Fibroblast of skin of left quadriceps (primary cell): ENCODE results near the gene VPS35.
A peak's percentile ranks its signal among the peaks of the same experiment; 100 is the strongest.

Experiments
- DNase-seq, 2 experiments: peaks; one replicate each; pipeline ENCODE4 v3.0.0-alpha.2; 2013; ENCODE audit warnings: low read depth in 2 of 2

VPS35 gene

DNA sequence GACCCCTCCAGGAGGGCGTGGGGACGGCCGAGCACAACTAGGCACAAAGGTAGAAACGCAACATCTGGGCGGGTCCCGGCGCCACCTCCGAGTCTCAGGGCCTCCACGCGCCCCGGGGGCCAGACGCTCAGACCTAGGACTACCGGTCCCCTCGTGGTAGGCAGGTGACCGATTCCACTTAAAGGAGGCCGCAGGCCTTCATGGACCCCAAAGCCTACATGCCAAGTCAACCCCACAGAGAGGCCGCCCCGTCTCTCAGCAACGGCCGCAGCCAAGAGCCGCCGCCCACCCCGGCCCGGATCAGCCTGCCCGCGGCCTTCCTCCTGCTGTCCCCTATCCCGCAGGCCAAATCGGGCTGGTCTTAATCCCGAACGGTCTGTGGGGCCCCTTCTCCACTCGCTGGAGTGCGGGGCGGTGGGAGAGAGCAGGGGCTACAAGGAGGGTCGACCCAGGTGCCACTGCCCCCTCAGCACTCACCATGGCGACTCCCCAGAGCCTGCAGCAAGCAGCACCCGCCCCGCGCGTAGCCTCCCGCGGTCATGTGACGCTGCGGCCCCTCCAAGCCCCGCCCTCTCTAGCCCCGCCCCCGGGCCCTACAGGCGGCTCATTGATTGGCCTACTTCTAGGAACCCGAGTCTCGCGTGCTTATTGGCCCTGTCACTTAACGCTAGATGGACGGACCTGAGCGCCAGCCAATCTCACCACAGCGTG is at the start of gene VPS35:
Gene VPS35 (minus strand): TSS at position 525 of the 711 bp plus-strand sequence. CDS start 45 bp downstream, at position 480.
- DNase-seq: peak; percentile 98

DNA sequence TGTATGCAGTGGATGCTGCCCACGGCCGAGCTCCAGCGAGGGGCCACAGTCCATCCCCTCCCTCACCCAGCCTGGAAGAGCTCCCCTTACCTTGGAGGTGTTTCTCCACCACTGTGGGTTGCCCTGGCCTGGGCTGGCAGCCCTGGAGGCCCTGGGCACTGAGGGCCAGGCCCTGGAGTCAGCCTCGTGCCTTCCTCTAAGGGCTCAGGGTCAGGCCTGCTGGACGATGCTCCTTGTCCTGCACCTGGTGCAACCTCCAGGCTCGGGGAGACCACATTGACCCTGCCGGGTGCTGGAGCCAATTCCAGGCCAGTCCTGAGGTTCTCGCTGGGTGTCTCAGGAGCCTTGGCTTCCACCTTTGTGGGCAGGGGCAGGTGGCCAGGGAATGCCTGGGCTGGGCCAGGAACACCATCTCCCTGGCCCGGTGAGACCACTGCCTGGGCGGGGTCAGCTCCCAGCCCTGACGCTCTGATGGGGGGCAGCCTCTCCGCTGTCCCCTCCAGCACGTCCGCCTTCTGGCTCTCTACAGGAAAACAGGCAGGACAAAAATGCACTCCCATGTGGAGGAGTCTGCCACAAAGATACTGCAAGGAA is 48.7 kb upstream of the VPS35 start:
- no peak for DNase-seq

DNA sequence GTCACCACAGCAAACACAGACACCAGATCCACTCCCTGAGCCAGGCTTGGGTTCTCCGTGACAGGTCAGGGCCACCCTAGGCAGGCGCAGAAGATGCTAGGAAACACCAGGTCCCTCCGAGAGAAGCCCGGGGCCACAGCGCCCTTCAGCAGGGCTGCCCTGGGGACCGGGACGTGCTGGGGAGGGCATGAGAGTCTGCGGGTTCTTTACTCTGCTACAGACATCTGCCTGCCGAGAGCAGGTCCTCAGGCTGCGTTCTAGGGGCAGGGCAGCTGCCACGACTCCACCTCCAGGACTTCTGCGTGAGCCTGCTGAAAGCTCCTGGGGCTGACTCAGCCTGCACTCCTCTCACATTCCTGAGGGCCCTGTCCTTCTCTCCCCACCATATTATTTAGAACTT is 47.7 kb upstream of the VPS35 start:
- no peak for DNase-seq

DNA sequence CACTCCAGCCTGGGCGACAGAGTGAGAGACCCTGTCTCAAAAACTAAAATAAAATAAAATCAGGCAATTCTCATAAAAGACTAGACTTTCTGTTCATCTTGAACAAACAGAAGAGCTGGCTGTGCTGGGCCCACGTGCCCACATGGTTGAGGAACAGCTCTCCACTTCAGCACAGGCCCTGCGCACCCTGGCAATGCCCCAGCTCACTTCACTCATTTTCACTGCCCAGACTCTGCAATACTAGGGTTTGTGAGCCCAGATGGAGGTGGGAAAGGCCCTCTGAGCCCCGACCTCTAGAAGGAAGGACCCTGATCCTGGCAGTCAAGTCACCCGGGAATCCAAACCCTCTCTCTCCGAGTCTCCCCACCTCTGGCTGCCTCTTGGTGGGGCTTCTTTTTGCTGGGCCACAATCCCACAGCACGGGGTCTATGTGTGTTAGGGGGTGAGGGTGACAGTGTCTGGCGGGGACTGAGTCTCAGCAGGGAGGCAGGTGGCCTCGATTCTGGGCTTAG is 44.4 kb upstream of the VPS35 start:
- no peak for DNase-seq

DNA sequence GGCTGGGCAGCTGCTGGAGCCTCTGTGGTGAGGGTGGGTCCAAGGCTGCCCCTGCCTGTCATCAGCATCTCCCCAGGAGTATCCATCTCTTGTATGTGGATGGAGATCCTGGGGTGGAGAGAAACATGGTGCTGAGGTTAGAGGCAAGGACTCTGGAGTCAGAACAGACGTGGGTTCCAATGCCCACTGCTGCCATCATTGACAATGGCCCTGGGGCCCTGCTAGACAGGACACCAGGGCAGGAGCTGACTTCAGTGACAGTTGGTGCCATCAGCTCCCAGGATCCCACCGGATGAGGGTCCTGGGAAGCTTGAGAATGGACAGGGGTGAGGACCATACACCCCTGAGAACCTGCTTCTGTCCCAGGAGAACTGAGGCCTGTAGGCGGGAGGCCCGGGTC is 43.6 kb upstream of the VPS35 start:
- DNase-seq: no peak

DNA sequence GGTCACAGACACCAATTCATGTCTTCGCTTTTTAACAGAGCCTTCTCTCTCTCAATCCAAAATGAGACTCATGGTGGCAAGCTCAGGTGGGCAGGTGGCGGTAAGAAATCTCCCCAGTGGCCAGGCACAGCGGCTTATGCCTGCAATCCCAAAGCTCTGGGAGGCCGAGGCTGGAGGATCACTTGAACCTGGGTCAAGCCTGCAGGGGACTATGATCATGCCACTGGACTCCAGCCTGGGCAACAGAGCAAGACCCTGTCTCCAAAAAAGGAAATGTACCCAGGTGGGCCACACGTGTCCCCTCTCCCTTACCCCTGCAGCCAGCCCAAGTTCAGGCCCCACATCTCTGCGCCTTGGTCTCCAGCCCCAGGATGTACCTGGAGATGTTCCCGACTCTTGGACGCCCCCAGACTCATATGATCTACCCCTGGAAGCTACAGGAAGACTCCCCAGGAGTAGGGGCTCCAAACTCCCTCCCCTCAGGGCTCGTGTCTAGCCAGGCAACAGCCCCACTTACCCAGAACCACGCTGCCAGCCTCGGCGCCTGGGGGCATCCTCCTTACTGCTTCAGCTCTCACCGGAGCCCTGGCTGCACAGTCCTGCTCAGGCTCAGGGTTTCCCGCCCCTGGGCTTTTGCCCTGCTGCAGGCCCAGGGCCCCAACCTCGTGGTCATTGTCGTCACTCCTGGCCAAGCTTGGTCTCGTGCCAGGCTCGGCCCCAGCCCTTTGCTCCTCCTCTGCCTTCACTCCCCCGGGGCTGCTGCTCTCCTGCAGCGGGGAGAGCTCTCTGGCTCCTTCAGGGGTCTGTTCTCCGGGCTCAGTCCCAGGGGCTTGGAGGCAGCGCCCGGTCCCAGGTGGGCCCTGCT is 42.9 kb upstream of the VPS35 start:
- DNase-seq: no peak

DNA sequence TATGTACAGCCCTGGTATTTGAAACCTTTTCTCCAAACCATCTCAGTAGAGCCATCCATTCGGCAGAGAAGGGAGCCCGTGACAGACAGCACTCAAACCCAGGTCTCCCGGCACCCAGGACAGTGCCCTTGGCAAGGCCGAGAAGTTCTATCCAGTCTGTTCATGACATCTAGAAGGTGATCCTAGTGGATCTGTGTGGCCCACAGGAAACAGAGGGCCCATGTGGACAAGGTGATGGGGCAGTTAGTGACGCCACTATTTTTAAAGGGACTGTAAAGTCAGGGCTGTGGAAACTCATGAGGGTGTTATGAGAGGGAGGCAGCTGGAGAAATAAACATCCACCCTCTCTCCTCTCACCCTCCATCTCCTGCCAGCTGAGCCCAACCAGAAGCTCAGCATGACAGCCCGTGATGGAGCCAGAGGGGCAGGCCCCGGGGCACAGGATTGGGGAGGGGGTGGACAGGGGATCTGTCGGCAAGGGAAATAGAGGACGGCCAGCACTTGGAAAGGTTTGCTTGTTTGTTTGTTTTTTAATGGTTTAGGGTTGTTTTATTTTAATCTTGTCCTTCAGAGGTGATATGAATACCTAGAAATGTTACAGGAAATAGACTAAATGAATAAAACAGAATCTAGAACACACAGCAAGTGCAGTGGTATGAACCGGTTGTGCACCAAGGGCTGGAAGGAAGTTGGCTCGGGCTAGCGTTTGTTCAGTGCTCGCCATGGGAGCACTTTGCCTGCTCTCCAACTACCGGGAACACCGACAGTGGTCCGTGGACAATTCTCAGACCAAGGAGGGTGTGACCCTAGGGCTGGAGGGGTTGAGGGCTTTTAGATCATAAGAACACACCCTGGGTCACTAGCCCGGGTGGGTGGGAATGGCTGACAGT is 42.1 kb upstream of the VPS35 start:
- no peak for DNase-seq

DNA sequence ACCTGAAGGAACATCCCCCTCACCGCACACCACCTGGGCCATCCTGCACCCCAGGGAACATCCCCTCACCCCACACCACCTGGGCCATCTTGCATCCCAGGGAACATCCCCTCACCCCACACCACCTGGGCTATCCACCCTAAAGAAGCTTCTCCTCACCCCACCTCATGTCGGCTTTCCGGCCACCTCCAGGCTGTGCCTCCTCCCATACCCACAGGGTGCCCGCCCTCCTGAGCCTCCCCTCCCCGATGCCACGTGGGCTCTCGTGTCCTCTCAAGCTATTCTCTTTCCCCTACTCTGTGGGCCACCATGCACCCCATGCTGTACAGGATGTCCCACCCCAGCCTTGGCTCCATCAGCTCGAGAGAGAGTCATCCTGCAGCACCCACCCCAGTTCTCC is 41.1 kb upstream of the VPS35 start:
- no peak for DNase-seq

DNA sequence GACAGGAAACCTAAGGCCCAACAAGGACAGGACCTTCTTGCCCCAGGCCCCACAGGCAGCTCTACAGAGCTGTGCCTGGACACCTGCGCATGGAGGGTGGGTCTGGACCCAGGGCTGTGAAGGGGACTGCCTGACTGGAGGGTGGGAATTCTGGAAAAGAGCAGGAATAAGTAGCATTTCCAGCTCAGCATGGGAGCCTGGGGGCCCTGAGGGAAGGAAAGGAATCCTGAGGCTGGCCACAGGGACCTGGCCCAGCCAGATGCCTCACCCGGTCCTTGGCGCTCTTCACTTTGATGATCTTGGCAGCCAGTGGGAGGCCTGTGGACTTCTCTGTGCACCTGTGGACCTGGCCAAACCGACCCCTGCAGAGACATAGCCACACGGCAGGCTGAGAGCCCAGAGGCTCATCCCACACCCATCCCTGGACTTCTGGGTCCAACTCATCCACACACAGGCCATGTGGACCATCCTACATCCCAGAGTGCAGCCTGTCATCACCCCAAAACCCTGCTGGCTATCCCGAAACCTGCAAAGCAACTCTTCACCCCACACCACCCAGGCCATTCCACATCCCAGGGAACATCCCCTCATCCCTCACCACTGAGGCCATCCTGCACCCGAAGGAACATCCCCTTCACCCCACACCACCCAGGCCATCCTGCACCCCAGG is 40.5 kb upstream of the VPS35 start:
- no peak for DNase-seq

DNA sequence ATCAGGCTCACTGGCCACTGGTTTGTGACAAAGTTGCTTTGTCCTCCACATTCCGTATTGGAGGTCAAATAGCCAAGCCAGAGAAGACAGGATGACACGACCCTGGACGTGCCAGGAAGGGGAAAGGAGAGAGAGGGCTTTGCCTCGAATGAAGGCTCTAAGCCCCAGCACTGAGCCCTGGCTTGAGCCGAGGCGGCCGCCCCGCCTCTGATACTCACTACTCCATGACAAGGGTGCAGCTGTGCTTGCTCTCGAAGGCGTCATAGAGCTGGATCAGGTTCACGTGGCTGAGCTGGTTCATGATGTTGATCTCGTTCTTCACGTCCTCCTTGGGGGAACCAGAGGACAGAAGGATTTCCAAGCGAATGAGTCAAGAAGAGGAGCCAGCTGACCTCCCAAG is 39.8 kb upstream of the VPS35 start:
- DNase-seq: no peak

DNA sequence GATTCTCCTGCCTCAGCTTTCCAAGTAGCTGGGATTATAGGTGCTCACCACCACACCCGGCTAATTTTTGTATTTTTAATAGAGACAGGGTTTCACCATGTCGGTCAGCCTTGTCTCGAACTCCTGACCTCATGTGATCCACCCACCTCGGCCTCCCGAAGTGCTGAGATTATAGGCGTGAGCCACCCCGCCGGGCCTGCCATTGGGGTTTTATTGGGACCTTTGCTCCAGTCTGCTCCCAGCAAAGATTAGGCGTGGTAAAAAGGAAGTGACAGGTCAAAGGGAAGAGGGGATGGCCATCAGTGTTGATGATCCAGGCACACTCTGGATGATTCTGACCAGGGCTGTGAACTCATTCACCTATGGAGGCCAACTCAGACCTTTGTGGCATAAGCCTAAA is 38.7 kb upstream of the VPS35 start:
- DNase-seq: no peak

DNA sequence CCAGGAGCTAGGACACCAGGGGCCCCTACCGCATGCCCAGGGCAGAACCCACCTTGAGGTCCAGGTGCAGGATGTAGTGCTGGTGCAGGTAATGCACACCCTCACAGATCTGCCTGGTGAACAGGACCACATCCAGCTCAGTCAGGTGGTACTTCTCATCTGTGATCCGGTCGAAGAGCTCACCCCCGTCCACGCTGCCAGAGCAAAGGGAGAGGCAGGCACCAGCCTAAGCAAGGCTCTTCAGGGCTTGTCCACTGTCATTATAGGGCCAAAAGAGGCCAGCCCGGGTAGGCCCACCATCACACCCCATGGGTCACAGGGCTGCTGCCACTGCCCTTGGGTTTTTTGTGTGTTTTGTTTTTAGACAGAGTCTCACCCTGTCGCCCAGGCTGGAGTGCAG is 38.2 kb upstream of the VPS35 start:
- no peak for DNase-seq

DNA sequence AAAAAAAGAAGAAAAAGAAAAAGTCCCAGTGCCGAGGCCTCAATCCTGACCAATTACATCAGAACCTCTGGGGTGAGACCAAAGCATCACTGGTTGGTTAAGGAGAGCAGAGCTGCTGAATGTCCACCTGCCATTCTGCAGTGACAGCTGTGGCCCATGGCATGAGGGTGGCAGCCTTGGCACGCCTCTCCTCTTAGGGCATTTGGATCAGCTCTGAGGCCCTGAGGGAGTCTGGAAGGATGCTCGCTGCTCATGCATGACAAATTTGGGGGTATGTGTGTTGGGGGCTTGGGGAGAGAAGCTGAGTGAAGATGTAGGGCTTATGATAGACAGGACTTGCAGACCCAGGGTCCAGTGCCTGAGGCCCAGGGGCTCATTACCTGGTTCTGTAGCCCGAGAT is 32.9 kb upstream of the VPS35 start:
- DNase-seq: no peak

DNA sequence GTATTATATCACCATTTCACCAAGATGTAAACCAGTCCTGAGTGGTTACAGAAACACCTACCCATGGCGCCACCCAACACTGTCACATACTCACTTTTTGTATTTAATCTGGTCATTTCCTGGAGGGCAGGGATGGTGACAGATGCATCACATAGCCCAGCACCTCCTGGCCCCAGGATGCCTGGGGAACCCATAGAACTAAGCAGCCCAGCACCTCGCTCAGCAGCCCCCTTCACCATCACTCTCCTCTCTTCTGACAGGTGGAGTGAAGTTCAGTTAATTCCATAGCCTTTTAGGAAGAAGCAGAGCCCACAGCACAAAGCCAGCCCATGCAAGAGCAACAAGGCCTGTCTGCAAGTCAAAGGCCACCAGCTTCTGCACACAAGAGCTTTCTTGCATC is 31.6 kb upstream of the VPS35 start:
- no peak for DNase-seq

DNA sequence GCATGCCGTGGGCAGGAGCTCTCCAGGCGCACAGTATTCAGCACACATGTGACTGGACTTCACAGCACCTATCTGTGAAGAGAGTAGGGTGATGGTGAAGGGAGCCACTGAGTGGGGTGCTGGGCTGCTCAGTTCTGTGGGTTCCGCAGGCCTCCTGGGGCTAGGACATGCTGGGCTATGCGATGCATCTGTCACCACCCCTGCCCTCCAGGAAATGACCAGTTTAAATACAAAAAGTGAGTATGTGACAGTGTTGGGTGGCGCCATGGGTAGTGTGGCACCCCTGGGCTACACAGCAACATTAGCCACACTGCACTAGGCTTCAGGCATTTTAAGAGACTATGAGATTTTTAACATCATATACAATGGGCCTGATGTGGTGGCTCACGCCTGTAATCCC is 30.6 kb upstream of the VPS35 start:
- DNase-seq: no peak

DNA sequence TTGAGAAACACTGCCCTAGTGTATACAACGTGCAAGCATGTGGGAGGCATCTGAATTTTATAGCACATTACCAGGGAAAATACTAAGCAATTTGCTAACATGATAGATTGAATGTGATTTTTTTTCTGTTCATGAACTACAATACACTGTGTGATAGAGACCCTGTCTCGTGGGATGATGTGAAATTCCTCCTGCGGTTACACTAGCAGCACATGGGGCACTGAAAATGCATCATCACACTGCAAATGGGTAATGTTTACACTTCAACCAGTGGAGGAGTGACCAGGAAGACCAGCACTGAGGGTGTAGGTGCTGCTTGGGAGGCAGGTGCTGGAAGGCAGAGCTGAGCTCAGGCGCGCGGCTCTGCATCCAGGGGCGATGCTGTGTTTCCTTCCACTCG is 29.2 kb upstream of the VPS35 start:
- no peak for DNase-seq

DNA sequence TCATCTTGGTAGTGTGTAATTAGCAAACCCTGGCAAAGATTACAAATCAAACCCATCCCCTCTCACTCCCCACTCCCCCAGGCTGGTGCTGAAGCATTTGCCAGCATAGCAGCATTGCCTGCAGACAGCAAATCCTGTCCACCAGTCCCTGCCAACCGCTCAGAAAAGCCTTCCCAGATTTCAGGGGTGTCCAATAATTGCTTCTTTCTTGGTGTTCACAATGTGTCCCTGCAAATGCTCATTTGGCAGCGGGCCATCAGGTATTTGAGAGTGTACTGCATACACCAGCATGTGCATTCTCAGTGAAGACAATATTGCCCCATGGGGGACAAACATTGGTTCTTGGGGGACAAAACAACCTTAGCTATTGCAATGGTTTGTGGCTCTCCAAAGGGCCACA is 28.7 kb upstream of the VPS35 start:
- DNase-seq: no peak

DNA sequence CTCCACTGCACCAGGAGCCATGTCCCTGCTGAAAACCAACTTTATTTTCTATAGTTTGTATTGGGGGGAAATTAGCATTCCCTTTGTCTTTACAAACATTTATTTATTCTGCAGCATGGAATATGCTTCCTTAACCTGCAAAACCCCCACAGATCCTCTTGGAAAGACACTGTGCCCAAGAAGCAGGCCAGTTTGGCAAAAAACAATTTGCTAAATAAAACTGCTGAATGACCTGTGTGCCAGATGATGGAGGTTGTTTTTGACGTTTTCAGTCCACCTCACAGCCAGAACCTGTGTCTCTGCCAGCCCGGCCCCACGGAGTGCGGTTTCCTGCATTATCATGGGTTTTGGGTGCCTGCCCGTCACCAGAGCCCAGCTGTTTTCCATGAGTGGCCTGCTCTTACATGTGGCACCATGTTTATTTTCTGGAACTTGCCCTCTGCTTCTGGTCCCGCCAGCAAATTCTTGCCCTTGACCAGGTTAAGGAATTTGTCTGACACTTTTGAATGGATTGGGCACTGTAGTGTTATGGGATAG is 26.9 kb upstream of the VPS35 start:
- no peak for DNase-seq

DNA sequence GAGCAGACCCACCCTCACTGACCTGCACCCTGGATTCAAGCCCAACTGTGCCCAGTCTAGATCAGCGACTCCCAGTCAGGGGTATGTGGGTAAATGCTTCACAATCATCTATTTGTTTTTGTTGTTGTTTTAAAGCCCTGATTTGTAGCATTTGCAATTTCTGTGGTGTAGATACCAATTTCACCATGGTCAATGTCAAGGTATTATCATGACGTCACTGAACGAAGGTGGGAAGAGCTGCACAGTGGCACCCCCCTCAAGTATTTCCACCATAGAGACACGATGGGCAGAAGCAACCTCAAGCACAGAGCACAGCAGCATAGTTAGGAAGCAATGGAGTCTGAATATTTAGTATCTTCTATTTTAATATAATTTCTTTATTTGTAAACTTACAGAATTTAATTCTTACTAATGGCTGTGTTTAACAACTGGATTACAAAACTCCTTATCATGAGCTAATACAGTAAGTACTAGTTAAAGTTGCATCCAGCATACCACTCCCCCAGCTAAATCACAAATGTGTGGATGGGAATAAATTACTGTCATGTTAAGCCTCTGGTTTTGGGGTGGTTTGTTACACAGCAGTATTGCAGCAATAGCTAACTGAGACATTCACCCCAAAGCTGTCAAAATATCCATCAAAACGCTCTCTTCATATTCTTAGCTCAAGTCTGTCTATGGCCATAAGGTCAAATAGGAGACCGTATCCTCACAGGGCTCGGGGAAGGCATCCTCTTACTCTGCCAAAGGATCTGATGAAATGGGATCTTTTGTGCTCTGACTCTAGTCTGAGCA is 26.0 kb upstream of the VPS35 start:
- DNase-seq: no peak

DNA sequence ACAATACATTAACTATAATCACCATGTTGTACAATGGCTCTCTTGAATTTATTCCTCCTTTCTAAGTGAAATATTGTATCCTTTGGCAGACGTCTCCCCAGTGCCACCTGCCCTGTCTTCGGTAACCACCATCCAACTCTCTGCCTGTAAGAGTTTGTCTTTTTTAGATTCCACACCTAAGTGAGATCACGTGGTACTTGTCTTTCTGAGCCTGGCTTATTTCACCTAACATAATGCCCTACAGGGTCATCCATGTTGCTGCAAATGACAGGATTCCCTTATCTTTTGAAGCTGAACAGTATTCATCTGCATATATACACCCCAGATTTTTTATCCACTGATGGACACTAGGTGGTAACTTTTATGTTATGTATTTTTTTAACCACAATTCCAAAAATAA is 24.7 kb upstream of the VPS35 start:
- no peak for DNase-seq
